Measurements from ENCODE around the gene CENPM.

The CENPM gene

DNA sequence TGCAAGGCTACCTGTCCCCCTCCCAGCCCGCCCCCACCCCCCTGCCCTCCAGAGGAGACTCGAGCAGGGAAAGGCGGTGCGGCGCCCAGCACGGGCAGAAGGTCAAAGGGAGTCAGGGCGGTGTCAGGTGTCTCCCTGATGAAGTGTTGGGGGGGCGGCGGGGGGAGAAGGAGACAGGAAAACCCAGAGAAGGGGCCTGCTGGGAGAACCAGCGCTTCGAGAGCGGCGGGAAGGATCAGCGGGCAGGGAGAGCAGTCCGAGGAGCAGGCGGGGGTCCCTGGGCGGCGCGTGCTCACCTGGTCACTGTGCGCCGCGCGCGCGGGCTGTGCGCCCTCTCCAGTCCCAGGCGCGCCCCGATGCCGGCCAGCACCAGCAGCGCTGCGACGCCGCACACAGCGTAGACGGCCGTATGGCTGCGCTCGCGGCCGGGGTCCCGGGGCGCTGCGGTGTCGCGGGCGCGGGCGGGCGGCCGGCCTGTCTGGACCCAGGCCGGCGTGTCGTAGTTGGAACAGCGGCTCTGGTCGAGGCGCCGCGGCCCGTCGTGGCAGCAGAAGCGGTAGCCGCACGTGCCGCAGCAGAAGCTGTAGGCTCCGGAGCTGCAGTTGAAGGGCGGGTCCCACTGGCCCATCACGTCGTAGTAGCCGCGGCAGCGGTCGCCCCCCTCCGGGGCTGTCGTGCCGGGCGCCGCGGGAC lies 33.0 kb downstream of the CENPM start:
- no peak for DNase-seq (ENCODE audit: low read depth in 2 of 2)

GRCh38 chr22:41913040-41913719 lies 33.8 kb downstream of the CENPM start:
- DNase-seq (ENCODE audit: low read depth in 2 of 2): no peak

- no peak for DNase-seq (ENCODE audit: low read depth in 2 of 2)
These were observed 34.5 kb downstream of the CENPM start for GRCh38 chr22:41912338-41913039.

- DNase-seq (ENCODE audit: low read depth in 2 of 2): no peak
These were observed 35.8 kb downstream of the CENPM start for GRCh38 chr22:41911001-41911611.

- no peak for DNase-seq (ENCODE audit: low read depth in 2 of 2)
These were observed 36.6 kb downstream of the CENPM start for GRCh38 chr22:41910050-41911000.

DNA sequence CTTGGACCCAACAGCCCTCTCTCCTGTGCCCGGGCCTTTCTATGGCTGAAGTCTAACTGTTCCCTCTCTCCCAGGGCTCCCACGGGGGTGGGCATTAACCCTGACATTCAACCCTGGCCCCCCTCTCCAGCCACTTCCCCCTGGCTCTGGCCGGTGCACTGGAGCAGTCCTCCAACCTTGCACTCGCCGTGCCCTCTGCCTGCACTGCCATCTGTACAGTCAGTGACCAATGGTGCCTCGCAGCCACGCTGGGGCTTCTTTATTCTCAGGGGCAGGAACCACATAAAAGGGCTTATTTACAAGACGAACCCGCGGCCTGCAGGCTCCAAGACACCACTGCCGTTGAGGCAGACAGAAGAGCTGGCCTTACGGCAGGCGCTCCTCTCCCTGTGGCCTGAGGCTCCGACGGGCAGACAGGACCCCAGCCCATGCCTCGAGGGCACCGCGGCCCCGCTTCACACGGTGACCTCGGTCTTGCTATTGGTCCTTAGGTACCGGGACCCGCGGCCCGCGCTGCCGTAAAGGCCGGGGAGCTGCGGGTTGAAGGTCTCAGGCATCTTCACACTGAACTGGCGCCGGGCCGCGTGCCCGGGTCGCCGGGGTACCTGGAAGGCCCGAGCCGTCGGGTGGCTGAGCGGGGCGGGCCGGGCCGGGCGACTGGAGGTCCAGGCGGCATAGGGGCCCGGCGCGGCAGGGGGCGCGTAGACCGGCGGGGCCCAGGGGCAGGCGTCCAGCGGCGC lies 37.5 kb downstream of the CENPM start:
- DNase-seq (ENCODE audit: low read depth in 2 of 2): no peak

DNA sequence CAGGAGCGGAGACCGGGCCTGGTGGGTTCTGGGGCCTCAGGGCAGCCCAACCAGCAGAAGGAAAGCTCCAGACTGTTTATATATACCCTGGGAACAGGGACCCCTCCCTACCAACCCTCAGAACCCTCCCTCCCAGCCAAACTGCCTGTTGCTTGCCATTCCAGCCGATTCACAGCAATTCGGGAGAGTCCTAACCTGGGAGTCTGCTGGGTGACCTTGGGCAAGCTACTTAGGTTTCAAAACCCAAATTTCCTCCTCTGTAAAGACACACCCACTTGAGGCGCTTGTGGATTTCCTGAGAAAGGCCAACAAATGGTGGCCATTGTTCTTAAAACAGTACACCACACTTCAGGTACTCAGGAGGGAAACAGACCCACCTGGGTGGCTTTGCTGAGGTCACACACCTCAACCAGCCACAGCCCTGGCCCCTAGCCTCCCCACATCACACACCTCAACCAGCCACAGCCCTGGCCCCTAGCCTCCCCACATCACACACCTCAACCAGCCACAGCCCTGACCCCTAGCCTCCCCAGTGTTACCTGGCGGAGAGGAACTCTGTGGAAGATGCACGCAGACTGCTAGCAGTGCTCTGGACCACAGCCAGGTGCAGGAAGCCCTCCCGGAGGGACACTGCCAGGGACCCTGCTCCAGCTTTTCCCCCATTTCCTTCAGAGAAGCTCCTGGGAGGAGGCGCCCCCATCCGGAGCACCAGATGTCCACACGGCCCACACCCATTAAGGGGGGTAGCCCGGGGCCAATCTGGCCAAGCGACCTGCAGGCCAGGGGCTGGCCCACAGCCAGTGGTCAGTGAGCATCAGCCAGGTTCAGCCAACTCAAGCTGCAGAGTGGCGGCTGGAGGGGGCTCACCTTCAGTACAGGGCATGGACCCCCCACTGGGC lies 38.3 kb downstream of the CENPM start:
- no peak for DNase-seq (ENCODE audit: low read depth in 2 of 2)

DNA sequence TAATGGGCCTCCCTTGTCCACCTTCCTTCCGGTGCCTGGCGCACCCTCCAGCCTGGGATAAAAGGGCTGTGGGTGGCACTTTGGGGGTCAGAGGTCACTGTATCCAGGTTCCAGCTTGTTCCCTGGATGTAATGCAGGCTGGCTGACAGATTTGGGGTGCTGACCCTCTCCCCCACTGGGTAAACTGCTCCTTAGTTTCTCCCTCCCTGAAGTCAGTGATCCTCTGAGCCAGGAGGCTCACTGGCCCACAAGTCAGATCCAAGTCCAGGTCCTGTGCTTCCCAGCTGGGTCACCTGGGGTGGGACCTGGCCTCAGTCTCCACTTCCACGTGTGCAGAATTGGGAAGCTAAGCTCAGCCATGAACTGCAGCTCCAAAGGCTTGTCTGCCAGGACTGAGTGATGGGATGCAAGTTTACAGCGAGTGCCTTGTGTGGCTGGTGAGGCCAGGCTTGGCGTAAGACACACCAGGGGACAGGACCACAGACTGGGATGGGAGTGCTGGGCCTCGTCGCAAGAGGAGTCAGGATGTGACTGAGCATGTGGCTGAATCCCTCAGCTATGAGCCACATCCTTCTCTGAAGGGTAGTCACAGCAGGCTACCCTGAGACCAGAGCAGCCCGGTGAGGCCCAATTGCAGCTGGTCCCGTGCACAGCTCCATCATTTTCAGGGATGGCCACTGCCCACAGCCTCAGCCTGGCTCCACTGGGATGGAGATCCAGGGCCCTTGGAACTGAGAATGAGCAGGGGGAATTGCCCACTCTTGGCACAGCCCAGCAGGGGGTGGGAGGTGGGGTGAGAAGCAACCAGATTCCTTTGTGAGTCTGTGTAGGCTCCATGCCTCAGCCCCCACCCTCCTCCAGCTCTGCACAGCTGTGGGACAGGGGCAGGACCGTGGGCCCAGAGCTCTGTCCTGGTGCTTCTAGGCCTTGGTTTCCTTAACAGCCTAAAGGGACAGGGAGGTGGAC lies 39.2 kb downstream of the CENPM start:
- no peak for DNase-seq (ENCODE audit: low read depth in 2 of 2)

DNA sequence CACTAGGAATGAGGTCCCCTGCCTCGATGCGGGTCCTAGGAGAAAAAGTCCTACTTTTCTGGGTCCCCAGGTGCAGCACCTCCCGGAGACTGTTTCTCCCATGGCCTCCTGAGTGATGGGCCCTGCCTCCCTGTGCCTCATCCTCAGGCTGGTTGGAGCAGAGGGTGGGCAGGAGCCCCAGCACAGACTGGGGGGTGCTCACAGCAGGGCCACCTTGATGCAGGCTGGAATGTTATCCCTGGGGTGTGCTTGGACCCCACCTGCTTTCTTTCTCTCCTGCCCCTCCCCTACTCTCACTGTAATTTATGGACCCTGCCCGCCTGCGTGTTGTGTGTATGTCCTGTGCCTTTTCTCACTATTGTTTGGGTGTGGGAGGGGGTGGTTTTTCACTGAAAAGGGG lies 40.1 kb downstream of the CENPM start:
- no peak for DNase-seq (ENCODE audit: low read depth in 2 of 2)

GRCh38 chr22:41905411-41906202 lies 41.3 kb downstream of the CENPM start:
- DNase-seq (ENCODE audit: low read depth in 2 of 2): no peak

DNA sequence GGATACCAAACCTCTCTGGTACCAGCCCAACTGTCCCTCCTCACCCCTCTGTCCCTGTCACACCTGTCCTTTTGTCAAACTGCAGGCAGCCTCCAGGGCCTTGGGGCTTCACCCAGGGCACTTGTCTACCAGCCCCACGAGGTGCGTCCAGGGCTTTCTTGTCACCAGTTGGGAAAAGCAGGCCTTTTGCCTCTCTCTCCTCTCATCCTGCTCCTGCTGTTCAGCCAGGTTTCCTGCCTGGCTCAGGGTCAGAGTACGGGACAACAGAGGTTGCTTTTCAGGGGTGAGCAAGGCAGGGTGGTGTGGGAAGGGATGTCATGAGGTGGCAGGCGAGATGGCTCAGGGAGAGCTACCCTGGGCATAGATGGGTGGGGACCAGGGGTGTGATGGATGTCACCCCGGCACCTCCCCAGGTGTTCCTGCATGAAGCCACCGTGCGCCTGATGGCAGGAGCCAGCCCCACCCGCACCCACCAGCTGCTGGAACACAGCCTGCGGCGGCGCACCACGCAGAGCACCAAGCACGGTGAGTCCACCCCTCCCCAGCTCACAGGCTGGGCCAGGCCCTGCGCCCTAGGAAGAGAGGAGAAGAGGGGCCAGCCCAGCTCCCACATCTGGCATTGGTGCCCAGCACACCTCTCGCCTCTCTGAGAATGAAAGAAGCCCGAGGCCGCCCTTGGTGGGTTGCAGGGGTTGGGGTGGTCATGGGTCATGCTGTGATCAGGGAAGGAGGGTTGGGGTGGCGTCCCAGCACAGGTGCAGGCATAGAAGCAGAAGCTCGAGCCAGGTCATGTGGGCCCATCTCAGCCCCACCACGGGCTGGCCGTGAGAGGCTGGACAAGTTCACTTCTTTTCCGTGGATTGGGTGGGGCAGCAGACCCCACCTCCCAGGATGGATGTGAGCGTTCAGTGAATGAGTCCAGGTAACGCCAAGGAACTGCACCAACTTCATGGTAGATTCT lies 42.2 kb downstream of the CENPM start:
- DNase-seq (ENCODE audit: low read depth in 2 of 2): no peak

DNA sequence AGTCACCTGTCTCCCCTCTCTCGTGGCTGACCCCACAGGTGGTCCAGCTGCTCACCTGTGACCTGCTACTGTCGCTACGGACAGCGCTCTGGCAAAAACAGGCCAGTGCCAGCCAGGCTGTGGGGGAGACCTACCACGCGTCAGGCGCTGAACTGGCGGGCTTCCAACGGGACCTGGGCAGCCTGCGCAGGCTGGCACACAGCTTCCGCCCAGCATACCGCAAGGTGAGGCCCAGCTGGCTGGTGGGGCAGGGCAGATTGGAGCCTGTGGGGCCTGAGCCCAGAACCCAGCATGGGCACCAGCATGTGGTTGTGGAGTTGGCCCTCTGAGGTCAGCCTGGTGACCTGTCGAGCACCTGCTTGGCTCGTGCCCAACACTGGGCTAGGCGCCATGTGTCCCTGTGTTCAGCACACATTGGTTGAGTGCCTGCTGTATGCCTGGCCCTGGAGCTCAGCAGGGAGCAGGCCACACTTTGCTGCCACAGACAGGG lies 44.0 kb downstream of the CENPM start:
- DNase-seq (ENCODE audit: low read depth in 2 of 2): no peak

DNA sequence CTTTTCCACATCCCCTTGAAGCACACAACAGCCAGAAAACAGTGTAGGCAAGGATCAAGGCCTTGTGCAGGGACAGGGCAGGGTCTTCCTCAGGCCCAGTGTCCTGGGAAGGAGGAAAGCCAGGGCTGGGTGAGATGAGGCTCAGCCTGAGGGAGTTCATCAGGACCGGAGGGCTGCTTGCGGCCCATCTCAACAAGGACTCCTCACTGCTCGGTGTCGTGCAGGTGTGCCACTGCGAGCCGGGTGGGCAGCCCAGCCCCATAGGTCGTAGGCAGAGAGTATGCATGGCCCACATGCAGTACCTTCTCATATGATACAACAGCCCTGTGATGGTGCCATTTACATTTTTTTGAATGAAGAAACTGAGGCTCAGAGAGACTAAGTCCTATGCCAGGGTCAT lies 44.9 kb downstream of the CENPM start:
- no peak for DNase-seq (ENCODE audit: low read depth in 2 of 2)

- DNase-seq (ENCODE audit: low read depth in 2 of 2): no peak
These were observed 46.2 kb downstream of the CENPM start for GRCh38 chr22:41900652-41901312.

DNA sequence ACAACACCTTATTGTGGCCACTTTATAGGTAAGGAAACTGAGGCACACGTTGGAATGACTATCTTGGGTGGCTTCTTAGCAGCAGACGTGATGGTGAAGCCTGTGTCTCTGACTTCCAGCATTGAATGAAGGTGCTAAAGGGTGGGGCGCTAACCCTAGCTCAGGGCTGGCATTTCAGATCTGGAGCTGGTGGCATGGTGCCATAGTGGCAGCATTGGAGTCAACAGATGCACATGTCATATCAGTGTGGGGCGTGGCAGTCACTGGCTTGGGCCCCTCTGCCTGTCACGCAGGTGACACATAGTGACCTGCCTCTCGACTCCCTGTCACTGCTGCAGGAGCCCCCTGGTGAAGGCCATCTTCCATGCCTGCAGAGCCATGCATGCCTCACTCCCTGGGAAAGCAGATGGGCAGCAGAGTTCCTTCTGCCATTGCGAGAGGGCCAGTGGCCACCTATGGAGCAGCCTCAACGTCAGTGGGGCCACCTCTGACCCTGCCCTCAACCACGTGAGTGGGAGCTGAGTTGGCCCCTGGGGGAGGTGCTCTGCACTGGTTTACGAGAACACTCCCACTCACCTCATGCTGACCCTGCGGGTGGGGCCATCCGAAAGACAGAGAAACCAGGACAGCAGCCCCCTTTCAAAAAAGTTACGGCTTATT lies 46.8 kb downstream of the CENPM start:
- no peak for DNase-seq (ENCODE audit: low read depth in 2 of 2)

Data from stimulated activated CD8-positive, alpha-beta memory T cell treated with anti-CD3 and anti-CD28 coated beads, Interleukin-2, amount 100 ng/mL, for 48 hours (primary cell).